Measurements from ENCODE around the gene EMILIN3.

DNA sequence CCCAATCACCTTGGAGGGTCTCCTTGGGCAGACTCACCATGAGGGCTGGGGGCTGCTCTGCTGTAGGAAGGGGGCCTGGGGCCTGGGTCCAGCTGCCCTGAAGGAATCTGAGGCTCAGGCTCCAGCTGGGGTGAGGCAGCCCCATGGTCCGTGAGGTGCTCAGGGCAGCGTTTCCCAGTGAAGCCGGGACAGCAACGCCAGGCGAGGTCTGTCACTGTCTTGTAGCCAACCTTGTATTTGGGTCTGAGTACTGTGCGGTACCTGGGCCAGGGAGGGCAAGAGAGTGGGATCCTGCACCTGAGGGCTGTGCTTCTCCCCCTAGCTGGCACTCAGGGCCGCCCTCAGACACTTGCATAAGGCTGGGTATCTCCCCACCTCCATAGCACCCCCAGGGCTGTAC is 3.0 kb downstream of the EMILIN3 start:
- TF ChIP-seq, protein P1, sequence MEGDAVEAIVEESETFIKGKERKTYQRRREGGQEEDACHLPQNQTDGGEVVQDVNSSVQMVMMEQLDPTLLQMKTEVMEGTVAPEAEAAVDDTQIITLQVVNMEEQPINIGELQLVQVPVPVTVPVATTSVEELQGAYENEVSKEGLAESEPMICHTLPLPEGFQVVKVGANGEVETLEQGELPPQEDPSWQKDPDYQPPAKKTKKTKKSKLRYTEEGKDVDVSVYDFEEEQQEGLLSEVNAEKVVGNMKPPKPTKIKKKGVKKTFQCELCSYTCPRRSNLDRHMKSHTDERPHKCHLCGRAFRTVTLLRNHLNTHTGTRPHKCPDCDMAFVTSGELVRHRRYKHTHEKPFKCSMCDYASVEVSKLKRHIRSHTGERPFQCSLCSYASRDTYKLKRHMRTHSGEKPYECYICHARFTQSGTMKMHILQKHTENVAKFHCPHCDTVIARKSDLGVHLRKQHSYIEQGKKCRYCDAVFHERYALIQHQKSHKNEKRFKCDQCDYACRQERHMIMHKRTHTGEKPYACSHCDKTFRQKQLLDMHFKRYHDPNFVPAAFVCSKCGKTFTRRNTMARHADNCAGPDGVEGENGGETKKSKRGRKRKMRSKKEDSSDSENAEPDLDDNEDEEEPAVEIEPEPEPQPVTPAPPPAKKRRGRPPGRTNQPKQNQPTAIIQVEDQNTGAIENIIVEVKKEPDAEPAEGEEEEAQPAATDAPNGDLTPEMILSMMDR (IDR thresholded peaks at IDR 0.05) = no peak
- no peak for TF ChIP-seq POLR2A (IDR thresholded peaks at IDR 0.05)
- TF ChIP-seq EP300 (IDR thresholded peaks at IDR 0.05) = no peak

All from sigmoid colon (tissue), 4 donors.